Right atrium auricular region (tissue), 2 donors: Measurements from ENCODE around the gene LEMD2. TPM values are rescaled to one million over a fixed set of nuclear protein-coding genes. Genes with fewer than 3 reads are reported as not detected.

Experiments
- DNase-seq: peaks from one replicate; pipeline ENCODE4 v3.0.0-alpha.2; 2019; ENCODE audit warnings: low spot score
- H3K27ac ChIP-seq, 2 donors: fragments of 200-600 bp; sonication (generic); 1 replicate in 1 of 2; 2 replicates in 1 of 2; pipeline ENCODE4 v1.5.1; 2016 to 2019
- H3K27me3 ChIP-seq, 2 donors: fragments of 200-600 bp; sonication (generic); one replicate each; pipeline versions ENCODE4 v1.5.1 to v1.6.0; 2017 to 2019
- H3K36me3 ChIP-seq: fragments of 200-600 bp; sonication (generic); one replicate; pipeline ENCODE4 v1.5.1; 2016
- H3K4me1 ChIP-seq, 2 donors: fragments of 200-600 bp; sonication (generic); one replicate each; pipeline versions ENCODE4 v1.5.1 to v1.6.0; 2017 to 2019
- H3K4me3 ChIP-seq, 2 donors: fragments of 200-600 bp; sonication (generic); 1 replicate in 1 of 2; 2 replicates in 1 of 2; pipeline ENCODE4 v1.5.1; 2017 to 2019; ENCODE audit warnings: mild to moderate bottlenecking in 1 of 2, moderate library complexity in 1 of 2
- H3K9me3 ChIP-seq, 2 donors: fragments of 200-600 bp; sonication (generic); one replicate each; pipeline ENCODE4 v1.5.1; 2019
- total RNA-seq, 2 donors: library from RNA; depleted of rRNA; stranded (reverse); fragments of >200 nt; gene quantifications; one replicate each; pipeline ENCODE4 v1.1.0, GENCODE V29; 2016
- TF ChIP-seq, protein P1 (sequence below), 2 donors: fragments of 200-600 bp; sonication (generic); IDR thresholded peaks; one replicate each; pipeline ENCODE4 v1.5.1; 2019; ENCODE audit warnings: antibody characterized with exemption in 2 of 2

Gene LEMD2
- total RNA-seq, 2 donors from 2014 or later = 25.9 to 28.1 TPM

DNA sequence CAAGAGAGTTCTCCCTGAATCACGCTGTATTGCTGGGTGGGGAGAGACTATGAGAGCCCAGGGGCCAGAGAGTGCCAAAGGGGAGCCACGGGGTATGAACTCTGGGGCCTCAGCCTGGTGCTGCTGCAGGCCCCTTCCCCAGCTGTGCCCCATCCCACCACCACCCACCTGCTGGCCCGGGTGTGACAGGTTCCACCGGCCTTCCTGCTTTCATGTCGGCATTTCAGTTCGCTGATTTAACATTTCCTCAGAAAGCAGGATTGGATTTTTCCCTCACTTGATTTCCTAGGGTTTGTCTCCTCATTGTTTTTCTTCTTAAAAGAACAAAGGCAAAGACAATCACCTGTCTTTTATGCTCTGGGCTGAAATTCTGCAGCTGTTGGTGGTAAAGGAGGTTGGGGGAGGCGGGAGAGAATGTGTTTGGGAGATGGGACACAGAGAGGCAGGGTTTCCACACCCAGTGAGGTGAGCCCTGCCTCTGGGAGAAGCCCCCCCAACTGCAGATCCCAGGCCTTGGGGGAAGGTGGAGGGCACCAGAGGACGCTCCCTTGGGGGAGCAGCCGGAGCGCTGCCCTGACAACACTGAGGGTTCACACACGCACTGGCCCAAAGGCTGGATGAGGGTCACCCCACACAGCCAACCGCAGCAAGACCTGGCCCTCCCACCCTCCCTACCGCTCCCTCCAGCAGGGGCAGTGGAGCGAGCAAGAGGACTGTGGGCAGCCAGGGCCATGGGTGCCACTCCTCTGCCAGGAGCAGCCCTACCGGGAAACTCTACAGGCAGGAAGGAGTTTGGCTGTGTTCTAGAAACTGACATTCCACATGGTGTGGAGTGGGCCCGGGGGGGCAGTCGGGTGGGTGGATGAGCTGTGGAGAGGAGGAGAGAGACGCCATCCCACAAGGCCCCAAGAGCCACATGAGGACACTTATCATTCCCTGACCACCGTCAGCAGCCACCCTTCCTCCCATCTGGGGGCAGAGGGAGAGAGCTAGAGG is 25.4 kb upstream of the LEMD2 start:
- DNase-seq = no peak
- Histone ChIP-seq H3K4me1 (no peaks in the 10 kb centered on the region), H3K36me3 (no peaks in the 10 kb centered on the region), H3K4me3 (no peak overlapping the region), H3K9me3 (no peaks in the 10 kb centered on the region), H3K27me3 (no peaks in the 10 kb centered on the region), H3K27ac (no peak overlapping the region)
- TF ChIP-seq, protein P1, sequence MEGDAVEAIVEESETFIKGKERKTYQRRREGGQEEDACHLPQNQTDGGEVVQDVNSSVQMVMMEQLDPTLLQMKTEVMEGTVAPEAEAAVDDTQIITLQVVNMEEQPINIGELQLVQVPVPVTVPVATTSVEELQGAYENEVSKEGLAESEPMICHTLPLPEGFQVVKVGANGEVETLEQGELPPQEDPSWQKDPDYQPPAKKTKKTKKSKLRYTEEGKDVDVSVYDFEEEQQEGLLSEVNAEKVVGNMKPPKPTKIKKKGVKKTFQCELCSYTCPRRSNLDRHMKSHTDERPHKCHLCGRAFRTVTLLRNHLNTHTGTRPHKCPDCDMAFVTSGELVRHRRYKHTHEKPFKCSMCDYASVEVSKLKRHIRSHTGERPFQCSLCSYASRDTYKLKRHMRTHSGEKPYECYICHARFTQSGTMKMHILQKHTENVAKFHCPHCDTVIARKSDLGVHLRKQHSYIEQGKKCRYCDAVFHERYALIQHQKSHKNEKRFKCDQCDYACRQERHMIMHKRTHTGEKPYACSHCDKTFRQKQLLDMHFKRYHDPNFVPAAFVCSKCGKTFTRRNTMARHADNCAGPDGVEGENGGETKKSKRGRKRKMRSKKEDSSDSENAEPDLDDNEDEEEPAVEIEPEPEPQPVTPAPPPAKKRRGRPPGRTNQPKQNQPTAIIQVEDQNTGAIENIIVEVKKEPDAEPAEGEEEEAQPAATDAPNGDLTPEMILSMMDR (IDR thresholded peaks at IDR 0.05) = no peak

DNA sequence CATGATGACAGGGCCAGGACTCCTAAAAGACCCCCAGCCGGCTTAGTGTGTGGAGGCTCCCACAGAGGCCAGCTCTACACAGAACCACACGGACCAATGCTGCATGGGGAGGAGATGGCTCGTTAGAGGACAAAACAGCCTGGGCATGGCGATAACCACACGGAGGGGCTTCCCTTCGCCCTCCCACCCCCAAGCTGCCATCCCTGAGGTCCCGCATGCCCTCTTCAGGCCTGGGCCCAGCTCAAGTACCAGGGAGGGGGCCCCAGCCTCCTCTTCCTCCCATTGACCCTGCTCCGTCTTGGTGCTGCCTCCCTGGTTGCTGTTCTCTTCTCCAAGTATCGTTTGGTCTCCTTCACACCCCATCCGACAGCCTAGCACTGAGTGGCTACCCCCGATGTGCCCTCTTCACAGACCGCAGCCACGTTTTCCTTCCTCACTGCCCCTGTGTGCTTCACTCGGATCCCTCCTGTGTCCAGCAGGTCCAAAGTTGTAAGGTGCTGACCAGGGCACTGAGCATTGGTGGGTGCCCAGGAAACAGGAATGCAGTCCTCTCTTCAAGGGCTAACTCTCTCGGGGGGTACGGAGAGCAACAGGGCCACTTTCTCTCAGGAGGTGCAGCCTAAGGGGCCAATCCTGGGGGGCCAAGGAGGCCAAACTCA is 24.4 kb upstream of the LEMD2 start:
- H3K36me3 ChIP-seq = no peaks in the 10 kb centered on the region
- no peak overlapping the region for H3K4me3 ChIP-seq
- DNase-seq = no peak
- no peak overlapping the region for H3K27ac ChIP-seq
- no peaks in the 10 kb centered on the region for H3K27me3 ChIP-seq
- H3K4me1 ChIP-seq = no peaks in the 10 kb centered on the region
- H3K9me3 ChIP-seq = no peaks in the 10 kb centered on the region
- TF ChIP-seq, protein P1 (IDR thresholded peaks at IDR 0.05) = no peak

DNA sequence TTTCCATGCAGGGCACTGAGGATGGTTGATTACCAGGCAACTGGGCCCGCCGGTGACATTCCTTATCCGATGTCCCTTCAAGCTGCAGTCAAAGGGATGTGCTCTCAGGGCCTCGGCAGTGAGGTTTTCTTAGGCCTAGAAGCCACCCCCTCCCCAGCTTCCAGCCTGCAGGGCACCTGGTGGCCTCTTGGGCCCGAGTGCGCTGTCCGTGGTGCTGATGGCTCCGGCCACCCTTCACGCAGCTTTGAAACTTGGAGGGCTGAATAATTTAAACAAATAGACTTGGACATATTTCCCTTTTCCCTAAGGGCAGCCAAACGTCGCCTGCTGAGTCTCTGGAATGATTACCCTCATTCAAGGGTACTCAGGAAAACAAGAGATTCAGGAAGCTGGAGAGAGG is 23.7 kb upstream of the LEMD2 start:
- no peak for DNase-seq

DNA sequence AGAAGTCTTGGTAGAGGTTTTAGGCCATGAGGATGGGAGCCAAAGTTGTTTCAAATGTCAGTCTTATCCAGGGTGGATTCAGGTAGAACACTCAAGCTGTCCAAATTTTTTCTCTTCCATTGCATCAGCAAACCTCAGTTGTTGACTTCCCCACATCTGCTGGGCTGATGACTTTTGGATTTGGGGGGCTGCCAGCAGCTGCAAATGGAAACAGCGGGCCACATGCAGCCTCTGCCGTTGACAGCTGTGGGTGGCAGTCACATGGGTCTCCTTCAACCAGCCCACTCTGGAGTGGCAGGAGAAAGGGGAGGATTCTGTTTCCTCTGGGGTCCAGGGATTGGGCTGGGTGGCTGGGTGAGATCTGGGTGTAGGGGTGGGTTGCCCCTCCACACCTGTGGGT is 20.7 kb upstream of the LEMD2 start:
- Histone ChIP-seq H3K4me3 (no peak overlapping the region), H3K27me3 (no peaks in the 10 kb centered on the region), H3K36me3 (no peaks in the 10 kb centered on the region), H3K27ac (no peak overlapping the region), H3K4me1 (no peaks in the 10 kb centered on the region), H3K9me3 (no peaks in the 10 kb centered on the region)
- TF ChIP-seq, protein P1 (IDR thresholded peaks at IDR 0.05) = no peak
- no peak for DNase-seq

More for the DNA sequence above, 23.7 kb upstream of the LEMD2 start:
- no peaks in the 10 kb centered on the region for H3K36me3 ChIP-seq
- H3K27ac ChIP-seq = no peak overlapping the region
- H3K4me1 ChIP-seq = no peaks in the 10 kb centered on the region
- no peaks in the 10 kb centered on the region for H3K27me3 ChIP-seq
- TF ChIP-seq, protein P1 (IDR thresholded peaks at IDR 0.05) = peak in 1 of 2 donors; percentile 50
- no peak overlapping the region for H3K4me3 ChIP-seq
- no peaks in the 10 kb centered on the region for H3K9me3 ChIP-seq

DNA sequence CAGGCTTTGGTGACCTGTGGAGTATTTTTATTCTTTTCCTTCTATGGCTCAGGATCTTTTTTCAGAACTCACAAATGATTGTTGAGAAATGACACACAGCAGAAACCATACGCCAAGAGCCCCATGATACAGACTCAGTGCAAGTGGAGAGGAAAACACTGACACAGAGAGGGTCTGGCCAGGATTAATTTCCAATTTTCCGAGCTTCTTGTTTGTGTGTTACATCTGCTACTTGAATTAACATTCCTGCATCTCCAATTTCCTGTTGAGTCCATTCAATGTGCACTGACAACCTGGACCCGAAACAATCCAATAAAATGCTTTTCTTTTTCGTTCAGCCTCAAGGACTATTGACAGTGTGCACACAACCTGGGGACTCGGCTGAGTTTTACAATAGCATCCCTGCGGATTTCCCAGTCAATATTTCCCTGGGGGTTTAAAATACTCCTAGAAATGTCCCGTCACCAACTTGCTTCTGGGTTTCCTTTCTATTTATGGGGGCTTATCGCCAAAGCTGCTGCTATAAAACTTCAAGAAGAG is 19.8 kb upstream of the LEMD2 start:
- Histone ChIP-seq H3K9me3 (no peaks in the 10 kb centered on the region), H3K4me3 (no peak overlapping the region), H3K27me3 (no peaks in the 10 kb centered on the region), H3K36me3 (no peaks in the 10 kb centered on the region), H3K4me1 (no peaks in the 10 kb centered on the region), H3K27ac (no peak overlapping the region)
- DNase-seq = no peak
- TF ChIP-seq, protein P1 (IDR thresholded peaks at IDR 0.05) = no peak
